KMS-11 (cell line): ENCODE data around the gene CPNE1.
"Not testable (repeated sequence)": the region's sequence is repeated elsewhere in the genome, so short reads cannot be mapped to it uniquely, and the experiment has no call there.

Experiments used
- H2AFZ ChIP-seq: fragments of 200-600 bp; sonication (generic); 2 replicates; pipeline ENCODE4 v1.6.1; 2016; ENCODE audit warnings: antibody characterized with exemption, mixed run types, low read depth
- H3K27ac ChIP-seq: fragments of 200-600 bp; sonication (generic); 2 replicates; pipeline ENCODE4 v1.6.1; 2016; ENCODE audit warnings: mild to moderate bottlenecking, mixed run types
- H3K27me3 ChIP-seq: fragments of 200-600 bp; sonication (generic); 2 replicates; pipeline ENCODE4 v1.6.1; 2017; ENCODE audit warnings: mild to moderate bottlenecking, low read depth, mixed run types, moderate library complexity; ENCODE audit not compliant: insufficient read depth
- H3K36me3 ChIP-seq: fragments of 200-600 bp; sonication (generic); 2 replicates; pipeline ENCODE4 v1.6.1; 2017; ENCODE audit warnings: mild to moderate bottlenecking, mixed run types; ENCODE audit not compliant: insufficient read depth
- H3K4me1 ChIP-seq: fragments of 200-600 bp; sonication (generic); 2 replicates; pipeline ENCODE4 v1.6.1; 2016; ENCODE audit warnings: mild to moderate bottlenecking, low read depth, mixed run types; ENCODE audit not compliant: poor library complexity, severe bottlenecking
- H3K4me2 ChIP-seq: fragments of 200-600 bp; sonication (generic); 2 replicates; pipeline ENCODE4 v1.7.0; 2016; ENCODE audit warnings: mild to moderate bottlenecking, mixed run types
- H3K4me3 ChIP-seq: fragments of 200-600 bp; sonication (generic); IDR thresholded peaks from 2 replicates; pipeline ENCODE4 v1.6.1; 2017; ENCODE audit warnings: low read depth, low read length, mixed read lengths; ENCODE audit not compliant: insufficient read depth
- H3K79me2 ChIP-seq: fragments of 200-600 bp; sonication (generic); 2 replicates; pipeline ENCODE4 v1.6.1; 2016; ENCODE audit warnings: low read depth, mixed run types; ENCODE audit not compliant: insufficient read depth
- H3K9ac ChIP-seq: fragments of 200-600 bp; sonication (generic); 2 replicates; pipeline ENCODE4 v1.6.1; 2016; ENCODE audit warnings: mild to moderate bottlenecking, mixed run types
- H4K20me1 ChIP-seq: fragments of 200-600 bp; sonication (generic); 2 replicates; pipeline ENCODE4 v1.6.1; 2016; ENCODE audit warnings: mild to moderate bottlenecking, mixed run types; ENCODE audit not compliant: insufficient read depth
- TF ChIP-seq, protein P1 (sequence below): fragments of 200-600 bp; sonication (generic); conservative IDR thresholded peaks from 2 replicates; pipeline ENCODE4 v1.6.1; 2017; ENCODE audit warnings: low read depth, mild to moderate bottlenecking, antibody characterized with exemption, low read length, moderate library complexity, mixed read lengths

Gene CPNE1

DNA sequence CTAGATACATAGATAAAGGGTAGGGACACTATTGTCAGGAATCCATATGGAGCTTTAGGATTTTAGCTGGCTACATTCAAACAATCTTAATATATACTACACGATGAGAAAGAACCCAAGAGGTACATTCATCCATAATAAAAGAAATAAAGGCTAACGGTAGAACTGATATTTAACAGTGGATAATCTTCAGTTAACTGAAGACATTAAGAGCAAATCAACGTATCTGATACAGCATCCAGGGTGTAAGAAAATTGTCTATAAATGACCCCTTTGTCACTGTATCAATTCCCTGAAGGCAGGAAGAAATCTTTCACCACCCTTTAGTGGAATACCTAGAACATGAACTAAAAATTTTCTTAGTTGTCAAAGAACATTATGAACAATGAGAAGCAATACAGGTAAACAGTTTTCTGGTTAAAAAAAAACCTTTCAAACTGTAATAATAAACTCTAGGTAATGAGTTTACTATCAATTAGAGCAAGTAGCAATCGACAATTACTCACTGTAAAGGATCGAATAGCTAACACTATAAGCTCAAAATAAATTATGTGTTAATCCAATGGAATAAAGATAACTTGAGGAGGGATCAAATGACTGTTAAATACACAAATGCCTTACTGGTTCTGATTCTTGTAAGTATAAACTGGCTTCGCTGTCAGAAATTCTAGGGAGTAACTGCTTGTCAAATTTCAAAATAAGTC is 46.3 kb upstream of the CPNE1 start:
- Histone ChIP-seq H3K4me3 (no peak overlapping the region), H2AFZ (no peak overlapping the region), H3K27ac (no peak overlapping the region), H3K36me3 (peaks cover 69% of the 10 kb centered on the region; the same call in 1 of the 2 replicates), H4K20me1 (peaks cover 11% of the 10 kb centered on the region), H3K9ac (no peak overlapping the region), H3K79me2 (peaks cover 79% of the 10 kb centered on the region), H3K4me2 (no peak overlapping the region), H3K4me1 (peaks cover 7% of the 10 kb centered on the region), H3K27me3 (no peaks in the 10 kb centered on the region)
- TF ChIP-seq, protein P1, sequence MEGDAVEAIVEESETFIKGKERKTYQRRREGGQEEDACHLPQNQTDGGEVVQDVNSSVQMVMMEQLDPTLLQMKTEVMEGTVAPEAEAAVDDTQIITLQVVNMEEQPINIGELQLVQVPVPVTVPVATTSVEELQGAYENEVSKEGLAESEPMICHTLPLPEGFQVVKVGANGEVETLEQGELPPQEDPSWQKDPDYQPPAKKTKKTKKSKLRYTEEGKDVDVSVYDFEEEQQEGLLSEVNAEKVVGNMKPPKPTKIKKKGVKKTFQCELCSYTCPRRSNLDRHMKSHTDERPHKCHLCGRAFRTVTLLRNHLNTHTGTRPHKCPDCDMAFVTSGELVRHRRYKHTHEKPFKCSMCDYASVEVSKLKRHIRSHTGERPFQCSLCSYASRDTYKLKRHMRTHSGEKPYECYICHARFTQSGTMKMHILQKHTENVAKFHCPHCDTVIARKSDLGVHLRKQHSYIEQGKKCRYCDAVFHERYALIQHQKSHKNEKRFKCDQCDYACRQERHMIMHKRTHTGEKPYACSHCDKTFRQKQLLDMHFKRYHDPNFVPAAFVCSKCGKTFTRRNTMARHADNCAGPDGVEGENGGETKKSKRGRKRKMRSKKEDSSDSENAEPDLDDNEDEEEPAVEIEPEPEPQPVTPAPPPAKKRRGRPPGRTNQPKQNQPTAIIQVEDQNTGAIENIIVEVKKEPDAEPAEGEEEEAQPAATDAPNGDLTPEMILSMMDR, result no peak

DNA sequence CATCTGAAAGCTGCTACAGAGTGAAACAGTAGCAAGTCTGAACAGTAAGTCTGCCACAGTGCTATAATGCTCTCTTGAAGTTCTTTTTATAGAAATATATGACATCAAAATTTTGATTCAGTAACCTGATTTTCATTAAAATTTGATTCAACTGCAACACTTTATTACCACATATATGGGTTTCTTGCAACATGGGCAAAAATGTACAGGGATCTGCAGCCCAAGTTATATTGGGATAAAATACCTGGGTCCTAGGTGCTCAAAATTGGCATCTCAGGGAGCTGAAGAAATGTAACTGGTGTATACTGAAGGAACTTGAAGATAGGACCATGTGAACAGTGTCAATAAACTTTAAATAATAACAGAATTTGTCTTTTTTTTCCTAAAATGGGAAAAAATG is 45.3 kb upstream of the CPNE1 start:
- Histone ChIP-seq H3K4me2 (no peak overlapping the region), H3K27ac (no peak overlapping the region), H3K79me2 (peaks cover 70% of the 10 kb centered on the region), H3K9ac (no peak overlapping the region), H3K4me3 (no peak overlapping the region), H3K4me1 (peaks cover 8% of the 10 kb centered on the region), H3K27me3 (no peaks in the 10 kb centered on the region), H3K36me3 (peaks cover 66% of the 10 kb centered on the region; the same call in 1 of the 2 replicates), H4K20me1 (peaks cover 7% of the 10 kb centered on the region; the same call in 1 of the 2 replicates), H2AFZ (no peak overlapping the region)
- TF ChIP-seq, protein P1, result no peak

DNA sequence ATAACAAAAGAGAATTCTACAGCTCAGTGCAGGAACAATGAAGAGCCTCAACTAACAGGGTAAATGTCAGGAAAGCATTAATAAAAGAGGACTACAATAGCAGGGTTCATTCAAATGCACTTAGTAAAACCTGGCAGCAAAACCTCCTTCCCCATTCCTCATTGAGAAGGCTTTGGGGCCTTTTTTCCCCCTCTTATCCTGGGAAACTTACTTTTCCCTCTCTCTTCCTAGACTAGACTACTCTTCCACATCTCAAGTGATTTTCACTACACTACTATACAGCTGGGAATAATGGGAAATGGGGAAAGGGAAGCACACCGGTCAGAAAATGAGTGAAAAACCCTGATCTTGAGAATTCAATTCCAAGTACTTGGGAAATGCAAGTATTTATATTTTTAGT is 44.6 kb upstream of the CPNE1 start:
- TF ChIP-seq, protein P1, result no peak
- Histone ChIP-seq H3K27me3 (no peaks in the 10 kb centered on the region), H3K36me3 (peaks cover 64% of the 10 kb centered on the region; the same call in 1 of the 2 replicates), H2AFZ (no peak overlapping the region), H3K4me2 (no peak overlapping the region), H3K27ac (peak overlapping the region; percentile 1; the same call in 1 of the 2 replicates), H4K20me1 (peaks cover 7% of the 10 kb centered on the region; the same call in 1 of the 2 replicates), H3K79me2 (peaks cover 64% of the 10 kb centered on the region), H3K9ac (no peak overlapping the region), H3K4me3 (no peak overlapping the region), H3K4me1 (peaks cover 14% of the 10 kb centered on the region)

DNA sequence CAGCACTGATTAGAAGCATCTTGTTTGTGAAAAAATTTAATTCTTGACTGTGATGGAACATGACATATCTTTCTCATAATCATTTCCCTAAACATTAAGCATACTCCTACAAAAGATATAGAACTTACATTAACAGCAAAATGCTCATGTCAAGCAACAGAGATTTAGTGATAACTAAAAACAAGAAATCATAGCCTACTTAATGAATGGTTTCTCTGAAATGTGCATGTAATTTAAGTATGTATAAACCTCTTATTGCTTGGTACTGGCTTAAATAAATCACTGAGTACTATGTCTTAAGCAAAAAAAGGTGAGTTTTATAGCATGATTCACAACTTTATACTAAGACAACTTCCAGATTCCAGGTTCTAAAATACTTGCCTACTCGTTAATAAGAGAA is 43.8 kb upstream of the CPNE1 start:
- H3K36me3 ChIP-seq, result peaks cover 63% of the 10 kb centered on the region; the same call in 1 of the 2 replicates
- H3K4me2 ChIP-seq, result no peak overlapping the region
- peaks cover 56% of the 10 kb centered on the region for H3K79me2 ChIP-seq
- no peak overlapping the region for H3K4me3 ChIP-seq
- H3K4me1 ChIP-seq, result peaks cover 14% of the 10 kb centered on the region
- no peak overlapping the region for H3K9ac ChIP-seq
- peaks cover 7% of the 10 kb centered on the region; the same call in 1 of the 2 replicates for H4K20me1 ChIP-seq
- H3K27me3 ChIP-seq, result no peaks in the 10 kb centered on the region
- TF ChIP-seq, protein P1, result no peak
- no peak overlapping the region for H2AFZ ChIP-seq
- 0 out of 2 replicates have a peak overlapping the region, but pooled peaks have one; percentile 1 for H3K27ac ChIP-seq

DNA sequence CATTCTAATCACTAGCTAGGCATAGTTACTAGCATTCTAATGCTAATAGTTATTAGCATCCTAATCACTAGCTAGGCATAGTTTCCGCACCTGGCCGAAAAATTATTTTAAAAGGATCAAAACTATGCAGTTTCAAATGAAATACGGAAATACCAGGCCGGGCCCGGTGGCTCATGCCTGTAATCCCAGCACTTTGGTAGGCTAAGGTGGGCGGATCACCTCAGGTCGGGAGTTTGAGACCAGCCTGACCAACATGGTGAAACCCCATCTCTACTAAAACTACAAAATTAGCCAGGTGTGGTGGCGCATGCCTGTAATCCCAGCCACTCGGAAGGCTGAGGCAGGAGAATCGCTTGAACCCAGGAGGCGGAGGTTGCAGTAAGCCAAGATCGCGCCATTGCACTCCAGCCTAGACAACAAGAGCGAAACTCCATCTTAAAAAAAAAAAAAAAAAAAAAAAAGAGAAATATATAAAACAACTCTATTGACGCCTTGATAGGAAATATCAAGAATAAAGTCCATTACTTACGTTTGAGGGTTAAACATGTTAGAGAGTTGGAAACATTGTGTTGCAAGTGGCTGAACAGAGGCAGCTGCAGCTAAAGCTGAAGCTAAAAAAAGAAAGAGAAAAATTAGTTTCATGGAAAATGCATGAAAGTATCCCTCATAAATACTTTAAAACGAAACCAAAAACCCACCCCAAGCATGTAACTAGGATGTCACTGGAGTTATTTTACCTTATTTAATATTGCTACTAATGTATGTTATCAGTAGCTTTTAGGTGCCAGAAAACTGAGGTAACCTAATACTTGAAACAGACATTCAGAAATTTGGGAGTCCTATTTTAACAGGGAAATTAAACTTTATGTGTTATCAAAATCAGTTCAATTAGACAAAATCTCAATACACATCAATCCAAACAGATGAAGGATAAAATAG is 42.2 kb upstream of the CPNE1 start:
- not testable (repeated sequence) for H4K20me1 ChIP-seq, H2AFZ ChIP-seq, H3K27me3 ChIP-seq, H3K27ac ChIP-seq, H3K9ac ChIP-seq, H3K4me3 ChIP-seq, H3K4me2 ChIP-seq
- Histone ChIP-seq H3K36me3 (peaks cover 59% of the 10 kb centered on the region; the same call in 1 of the 2 replicates), H3K79me2 (peaks cover 56% of the 10 kb centered on the region), H3K4me1 (peaks cover 18% of the 10 kb centered on the region)

DNA sequence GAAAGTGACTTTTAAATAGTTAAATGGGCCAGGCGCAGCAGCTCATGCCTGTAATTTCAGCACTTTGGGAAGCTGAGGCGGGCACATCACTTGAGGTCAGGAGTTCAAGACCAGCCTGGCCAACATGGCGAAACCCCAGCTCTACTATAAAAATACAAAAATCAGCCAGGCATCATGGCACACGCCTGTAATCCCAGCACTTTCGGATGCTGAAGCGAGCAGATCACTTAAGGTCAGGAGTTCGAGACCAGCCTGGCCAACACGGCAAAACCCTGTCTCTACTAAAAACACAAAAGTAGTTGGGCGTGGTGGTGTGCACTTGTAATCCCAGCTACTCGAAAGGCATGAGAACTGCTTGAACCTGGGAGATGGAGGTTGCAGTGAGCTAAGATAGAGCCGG is 41.2 kb upstream of the CPNE1 start:
- not testable (repeated sequence) for H2AFZ ChIP-seq, H3K4me3 ChIP-seq, H3K4me2 ChIP-seq, H3K9ac ChIP-seq, H3K27ac ChIP-seq, H4K20me1 ChIP-seq, H3K27me3 ChIP-seq
- Histone ChIP-seq H3K36me3 (peaks cover 51% of the 10 kb centered on the region; the same call in 1 of the 2 replicates), H3K4me1 (peaks cover 27% of the 10 kb centered on the region), H3K79me2 (peaks cover 55% of the 10 kb centered on the region)
